ENCODE data around the gene MYO3B.

The MYO3B gene

GRCh38 chr2:170465241-170465640, 287.3 kb downstream of the MYO3B start:
- no peak for ATAC-seq (ENCODE audit: insufficient read depth, low read depth)
- Histone ChIP-seq H3K9ac (ENCODE audit: low read depth, low read length) (no peak overlapping the region), H2AFZ (ENCODE audit: low read depth, low read length) (no peak overlapping the region), H3K9me3 (ENCODE audit: insufficient read depth, low read length, severe bottlenecking) (no peaks in the 10 kb centered on the region), H3K27ac (ENCODE audit: low read length) (no peak overlapping the region), H3K4me2 (ENCODE audit: insufficient read depth, low read length) (no peak overlapping the region), H3K4me1 (ENCODE audit: insufficient read depth, low read length) (no peaks in the 10 kb centered on the region), H3K4me3 (ENCODE audit: low read depth in 1 of 2, low read length in 2 of 2) (no peak overlapping the region), H3K36me3 (ENCODE audit: insufficient read depth, low read length) (no peaks in the 10 kb centered on the region), H3K79me2 (ENCODE audit: insufficient read depth, low read length) (no peaks in the 10 kb centered on the region), H4K20me1 (ENCODE audit: insufficient read depth, low read length) (no peaks in the 10 kb centered on the region), H3K27me3 (ENCODE audit: insufficient read depth, low read length, poor library complexity) (no peaks in the 10 kb centered on the region)
- TF ChIP-seq EZH2 (IDR thresholded peaks at IDR 0.05; ENCODE audit: borderline replicate concordance, low read depth, low read length, severe bottlenecking): no peak
- no peak for TF ChIP-seq CTCF (IDR thresholded peaks at IDR 0.05; ENCODE audit: borderline replicate concordance, extremely low read depth, low read length, poor library complexity, severe bottlenecking)
- DNase-seq: no peak

GRCh38 chr2:170466632-170467031, 288.7 kb downstream of the MYO3B start:
- Histone ChIP-seq H2AFZ (ENCODE audit: low read depth, low read length) (no peak overlapping the region), H3K79me2 (ENCODE audit: insufficient read depth, low read length) (no peaks in the 10 kb centered on the region), H3K4me3 (ENCODE audit: low read depth in 1 of 2, low read length in 2 of 2) (no peak overlapping the region), H3K27me3 (ENCODE audit: insufficient read depth, low read length, poor library complexity) (no peaks in the 10 kb centered on the region), H3K9ac (ENCODE audit: low read depth, low read length) (no peak overlapping the region), H3K9me3 (ENCODE audit: insufficient read depth, low read length, severe bottlenecking) (no peaks in the 10 kb centered on the region), H3K4me1 (ENCODE audit: insufficient read depth, low read length) (no peaks in the 10 kb centered on the region), H3K4me2 (ENCODE audit: insufficient read depth, low read length) (no peak overlapping the region), H3K27ac (ENCODE audit: low read length) (no peak overlapping the region), H3K36me3 (ENCODE audit: insufficient read depth, low read length) (no peaks in the 10 kb centered on the region), H4K20me1 (ENCODE audit: insufficient read depth, low read length) (no peaks in the 10 kb centered on the region)
- TF ChIP-seq CTCF (IDR thresholded peaks at IDR 0.05; ENCODE audit: borderline replicate concordance, extremely low read depth, low read length, poor library complexity, severe bottlenecking) (no peak), EZH2 (IDR thresholded peaks at IDR 0.05; ENCODE audit: borderline replicate concordance, low read depth, low read length, severe bottlenecking) (no peak)
- DNase-seq: no peak
- ATAC-seq (ENCODE audit: insufficient read depth, low read depth): no peak

- Histone ChIP-seq H3K27ac (ENCODE audit: low read length) (no peak overlapping the region), H3K4me1 (ENCODE audit: insufficient read depth, low read length) (no peaks in the 10 kb centered on the region), H3K36me3 (ENCODE audit: insufficient read depth, low read length) (no peaks in the 10 kb centered on the region), H3K9ac (ENCODE audit: low read depth, low read length) (no peak overlapping the region), H2AFZ (ENCODE audit: low read depth, low read length) (no peak overlapping the region), H3K4me3 (ENCODE audit: low read depth in 1 of 2, low read length in 2 of 2) (no peak overlapping the region), H3K4me2 (ENCODE audit: insufficient read depth, low read length) (no peak overlapping the region), H3K79me2 (ENCODE audit: insufficient read depth, low read length) (no peaks in the 10 kb centered on the region), H4K20me1 (ENCODE audit: insufficient read depth, low read length) (no peaks in the 10 kb centered on the region), H3K27me3 (ENCODE audit: insufficient read depth, low read length, poor library complexity) (no peaks in the 10 kb centered on the region), H3K9me3 (ENCODE audit: insufficient read depth, low read length, severe bottlenecking) (no peaks in the 10 kb centered on the region)
- no peak for DNase-seq
- TF ChIP-seq CTCF (IDR thresholded peaks at IDR 0.05; ENCODE audit: borderline replicate concordance, extremely low read depth, low read length, poor library complexity, severe bottlenecking): no peak
- TF ChIP-seq EZH2 (IDR thresholded peaks at IDR 0.05; ENCODE audit: borderline replicate concordance, low read depth, low read length, severe bottlenecking): no peak
- no peak for ATAC-seq (ENCODE audit: insufficient read depth, low read depth)
Measured at GRCh38 chr2:170467568-170468422, 289.8 kb downstream of the MYO3B start.

Measured in DND-41 (cell line).